Neural progenitor cell (in vitro differentiated cells): ENCODE data around the gene WDHD1. TPM values are rescaled to one million over a fixed set of nuclear protein-coding genes. Genes with fewer than 3 reads are reported as not detected.

Source experiments
- DNase-seq: peaks from one replicate; pipeline ENCODE4 v3.0.0-alpha.2; 2016; ENCODE audit warnings: low spot score
- H2AFZ ChIP-seq: fragments of 200-600 bp; sonication (generic); replicated peaks from 2 replicates; pipeline ENCODE4 v1.6.1; 2016; ENCODE audit warnings: antibody characterized with exemption
- H3F3A ChIP-seq: fragments of 200-600 bp; sonication (generic); 2 replicates; pipeline ENCODE4 v1.6.1; 2016; ENCODE audit warnings: antibody characterized with exemption, low read depth
- H3K27ac ChIP-seq: fragments of 200-600 bp; sonication (generic); 2 replicates; pipeline ENCODE4 v1.5.1; 2016; ENCODE audit warnings: mild to moderate bottlenecking
- H3K27me3 ChIP-seq: fragments of 200-600 bp; sonication (generic); 2 replicates; pipeline ENCODE4 v1.6.1; 2016; ENCODE audit warnings: mild to moderate bottlenecking, moderate library complexity
- H3K36me3 ChIP-seq: fragments of 200-600 bp; sonication (generic); 2 replicates; pipeline ENCODE4 v1.5.1; 2016
- H3K4me1 ChIP-seq: fragments of 200-600 bp; sonication (generic); 2 replicates; pipeline ENCODE4 v1.6.1; 2016; ENCODE audit warnings: mixed run types
- H3K4me2 ChIP-seq: fragments of 200-600 bp; sonication (generic); 2 replicates; pipeline ENCODE4 v1.6.1; 2016
- H3K4me3 ChIP-seq: fragments of 200-600 bp; sonication (generic); 2 replicates; pipeline ENCODE4 v1.5.1; 2016
- H3K79me2 ChIP-seq: fragments of 200-600 bp; sonication (generic); 2 replicates; pipeline ENCODE4 v1.6.1; 2016; ENCODE audit warnings: low read depth
- H3K9ac ChIP-seq: fragments of 200-600 bp; sonication (generic); 2 replicates; pipeline ENCODE4 v1.6.1; 2016
- H3K9me3 ChIP-seq: fragments of 200-600 bp; sonication (generic); 2 replicates; pipeline ENCODE4 v1.5.1; 2016; ENCODE audit warnings: low read depth
- H4K20me1 ChIP-seq: fragments of 200-600 bp; sonication (generic); 2 replicates; pipeline ENCODE4 v1.6.1; 2016; ENCODE audit warnings: low read depth
- H3K27ac Mint-ChIP-seq: 3 replicates; pipeline ENCODE4 v1.8.0; 2021; ENCODE audit warnings: mixed read lengths
- H3K27me3 Mint-ChIP-seq: 2 replicates; pipeline ENCODE4 v1.8.0; 2022; ENCODE audit warnings: low read depth, mild to moderate bottlenecking, inconsistent platforms, moderate library complexity, mixed read lengths; ENCODE audit not compliant: insufficient read depth
- H3K36me3 Mint-ChIP-seq: 3 replicates; pipeline ENCODE4 v1.8.0; 2021; ENCODE audit warnings: mixed read lengths
- H3K4me1 Mint-ChIP-seq: 3 replicates; pipeline ENCODE4 v1.8.0; 2021; ENCODE audit warnings: mixed read lengths
- H3K4me3 Mint-ChIP-seq: 3 replicates; pipeline ENCODE4 v1.8.0; 2021; ENCODE audit warnings: mild to moderate bottlenecking, moderate library complexity, mixed read lengths
- H3K9me3 Mint-ChIP-seq: 3 replicates; pipeline ENCODE4 v1.8.0; 2020; ENCODE audit warnings: mixed read lengths
- EZH2 ChIP-seq: fragments of 200-600 bp; sonication (generic); IDR thresholded peaks from 2 replicates; pipeline ENCODE4 v1.6.1; 2017; ENCODE audit warnings: antibody characterized with exemption, mild to moderate bottlenecking, moderate library complexity
- EZH2phosphoT487 ChIP-seq: fragments of 200-600 bp; sonication (generic); IDR thresholded peaks from 2 replicates; pipeline ENCODE4 v1.6.1; 2017; ENCODE audit warnings: antibody characterized with exemption
- total RNA-seq: library from RNA; depleted of rRNA; stranded (reverse); fragments of >200 nt; gene quantifications from 2 replicates; pipeline ENCODE4 v1.2.3, GENCODE V29; 2015; ENCODE audit warnings: low replicate concordance
- TF ChIP-seq, protein P1 (sequence below): fragments of 200-600 bp; sonication (generic); IDR thresholded peaks from 2 replicates; pipeline ENCODE4 v1.5.1; 2017; ENCODE audit warnings: antibody characterized with exemption, mild to moderate bottlenecking

Gene WDHD1
- total RNA-seq, 1 donor from 2014 or later: 82.0 TPM

DNA sequence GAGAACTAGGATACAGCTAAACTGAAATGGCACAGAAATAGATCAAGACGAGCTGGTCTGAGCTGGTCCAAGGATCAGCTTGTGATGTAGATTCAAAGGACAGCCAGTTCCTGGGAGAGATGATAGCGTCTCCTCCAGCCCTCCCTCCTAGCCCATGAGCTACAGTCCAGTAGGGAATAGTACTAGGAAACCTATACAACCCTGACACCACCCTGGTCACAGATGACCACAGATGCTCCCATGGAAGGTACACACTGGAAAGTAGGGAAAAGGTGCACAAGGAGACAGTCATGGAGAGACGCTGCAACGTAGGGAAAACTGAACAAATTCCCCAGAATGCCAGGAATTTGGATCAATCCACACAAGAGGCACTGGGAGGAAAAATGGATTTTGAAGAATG, 131.2 kb downstream of the WDHD1 start:
- Histone ChIP-seq H3K27me3 (peaks cover 11% of the 10 kb centered on the region), H2AFZ (no peak overlapping the region), H3K4me3 (no peak overlapping the region), H4K20me1 (no peaks in the 10 kb centered on the region), H3F3A (no peaks in the 10 kb centered on the region), H3K9me3 (no peaks in the 10 kb centered on the region), H3K4me2 (no peak overlapping the region), H3K79me2 (no peaks in the 10 kb centered on the region), H3K9ac (no peak overlapping the region), H3K36me3 (no peaks in the 10 kb centered on the region), H3K27ac (no peak overlapping the region), H3K4me1 (no peaks in the 10 kb centered on the region)
- Mint-ChIP-seq H3K27ac (no peak overlapping the region), H3K4me3 (no peak overlapping the region), H3K4me1 (no peaks in the 10 kb centered on the region), H3K27me3 (peaks cover 13% of the 10 kb centered on the region), H3K36me3 (no peaks in the 10 kb centered on the region), H3K9me3 (no peaks in the 10 kb centered on the region)
- no peak for DNase-seq
- TF ChIP-seq, protein P1, sequence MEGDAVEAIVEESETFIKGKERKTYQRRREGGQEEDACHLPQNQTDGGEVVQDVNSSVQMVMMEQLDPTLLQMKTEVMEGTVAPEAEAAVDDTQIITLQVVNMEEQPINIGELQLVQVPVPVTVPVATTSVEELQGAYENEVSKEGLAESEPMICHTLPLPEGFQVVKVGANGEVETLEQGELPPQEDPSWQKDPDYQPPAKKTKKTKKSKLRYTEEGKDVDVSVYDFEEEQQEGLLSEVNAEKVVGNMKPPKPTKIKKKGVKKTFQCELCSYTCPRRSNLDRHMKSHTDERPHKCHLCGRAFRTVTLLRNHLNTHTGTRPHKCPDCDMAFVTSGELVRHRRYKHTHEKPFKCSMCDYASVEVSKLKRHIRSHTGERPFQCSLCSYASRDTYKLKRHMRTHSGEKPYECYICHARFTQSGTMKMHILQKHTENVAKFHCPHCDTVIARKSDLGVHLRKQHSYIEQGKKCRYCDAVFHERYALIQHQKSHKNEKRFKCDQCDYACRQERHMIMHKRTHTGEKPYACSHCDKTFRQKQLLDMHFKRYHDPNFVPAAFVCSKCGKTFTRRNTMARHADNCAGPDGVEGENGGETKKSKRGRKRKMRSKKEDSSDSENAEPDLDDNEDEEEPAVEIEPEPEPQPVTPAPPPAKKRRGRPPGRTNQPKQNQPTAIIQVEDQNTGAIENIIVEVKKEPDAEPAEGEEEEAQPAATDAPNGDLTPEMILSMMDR: no peak
- TF ChIP-seq EZH2phosphoT487: no peak
- TF ChIP-seq EZH2: no peak

DNA sequence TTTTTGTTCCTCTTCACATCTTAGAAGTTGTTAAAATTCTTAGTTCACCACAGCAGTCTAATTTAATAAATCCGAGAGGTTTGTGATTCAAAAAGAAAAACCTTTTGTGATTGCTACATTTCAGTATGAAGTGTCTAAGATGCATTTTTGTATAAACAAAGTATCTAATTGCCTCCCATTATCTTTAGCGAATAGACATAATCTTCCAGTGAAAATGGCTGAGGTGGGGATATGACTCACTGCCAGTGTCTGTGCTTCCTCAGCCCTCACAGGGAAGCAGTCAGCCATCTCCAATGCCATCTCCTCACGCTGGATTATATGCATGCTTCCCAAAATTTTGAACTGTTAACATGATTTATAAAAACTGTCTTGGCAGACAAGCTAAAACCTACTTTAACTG, 131.9 kb downstream of the WDHD1 start:
- TF ChIP-seq, protein P1: no peak
- no peak for TF ChIP-seq EZH2phosphoT487
- no peak overlapping the region for H3K27ac Mint-ChIP-seq
- no peaks in the 10 kb centered on the region for H3K9me3 ChIP-seq
- no peak for DNase-seq
- H3K36me3 Mint-ChIP-seq: no peaks in the 10 kb centered on the region
- H3K9me3 Mint-ChIP-seq: no peaks in the 10 kb centered on the region
- no peak overlapping the region for H3K4me3 Mint-ChIP-seq
- H3K79me2 ChIP-seq: no peaks in the 10 kb centered on the region
- no peak overlapping the region for H3K9ac ChIP-seq
- peaks cover 10% of the 10 kb centered on the region for H3K27me3 Mint-ChIP-seq
- no peaks in the 10 kb centered on the region for H3F3A ChIP-seq
- H4K20me1 ChIP-seq: no peaks in the 10 kb centered on the region
- no peaks in the 10 kb centered on the region for H3K4me1 ChIP-seq
- peaks cover 4% of the 10 kb centered on the region for H3K27me3 ChIP-seq
- H3K36me3 ChIP-seq: no peaks in the 10 kb centered on the region
- H3K27ac ChIP-seq: no peak overlapping the region
- H3K4me3 ChIP-seq: no peak overlapping the region
- H3K4me2 ChIP-seq: no peak overlapping the region
- no peaks in the 10 kb centered on the region for H3K4me1 Mint-ChIP-seq
- H2AFZ ChIP-seq: no peak overlapping the region

DNA sequence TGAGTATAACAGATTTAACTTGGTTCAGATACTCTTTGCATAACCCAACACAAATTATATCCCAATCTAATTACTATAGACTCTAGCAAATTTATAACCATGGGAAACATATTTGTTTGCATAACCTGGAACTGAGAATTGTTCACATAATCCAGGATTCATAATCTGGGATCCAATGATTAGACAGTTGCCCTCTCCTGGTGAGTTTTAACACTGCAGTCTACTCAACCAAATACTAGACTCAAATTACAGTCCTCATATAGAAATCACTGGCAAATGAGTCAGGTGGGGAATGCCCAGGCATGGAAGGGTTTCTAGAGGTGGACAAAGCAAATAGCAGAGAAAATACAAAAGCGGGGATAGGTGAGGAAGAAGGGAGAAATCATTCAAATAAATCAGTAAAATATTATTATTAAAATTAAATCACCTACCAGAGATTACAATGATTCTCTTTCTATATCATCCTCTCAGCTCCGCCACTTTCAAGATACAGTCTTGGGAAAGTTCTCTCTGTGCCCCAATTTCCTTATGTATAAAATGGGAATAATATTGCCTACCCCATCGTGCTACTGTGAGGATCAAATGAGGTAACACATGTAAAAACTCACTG, 133.6 kb downstream of the WDHD1 start:
- H2AFZ ChIP-seq: no peak overlapping the region
- H3K4me3 ChIP-seq: no peak overlapping the region
- H3K4me1 ChIP-seq: no peaks in the 10 kb centered on the region
- no peak overlapping the region for H3K27ac ChIP-seq
- TF ChIP-seq EZH2phosphoT487: no peak
- TF ChIP-seq EZH2: no peak
- TF ChIP-seq, protein P1: peak; percentile 81
- Mint-ChIP-seq H3K4me1 (peaks cover 3% of the 10 kb centered on the region), H3K4me3 (no peak overlapping the region), H3K27me3 (peaks cover 6% of the 10 kb centered on the region), H3K27ac (no peak overlapping the region), H3K9me3 (no peaks in the 10 kb centered on the region), H3K36me3 (no peaks in the 10 kb centered on the region)
- peak; percentile 51 for DNase-seq
- H3K79me2 ChIP-seq: no peaks in the 10 kb centered on the region
- no peaks in the 10 kb centered on the region for H3F3A ChIP-seq
- no peaks in the 10 kb centered on the region for H3K36me3 ChIP-seq
- no peaks in the 10 kb centered on the region for H3K9me3 ChIP-seq
- H3K4me2 ChIP-seq: no peak overlapping the region
- no peaks in the 10 kb centered on the region for H3K27me3 ChIP-seq
- H4K20me1 ChIP-seq: no peaks in the 10 kb centered on the region
- H3K9ac ChIP-seq: no peak overlapping the region
